Activated CD4-positive, alpha-beta T cell treated with anti-CD3 and anti-CD28 coated beads, Interleukin-2, amount 50 U/mL, for 1 hour (primary cell): Measurements from ENCODE around the gene OR3A3.
"Not testable (repeated sequence)": the region's sequence is repeated elsewhere in the genome, so short reads cannot be mapped to it uniquely, and the experiment has no call there.

Experiments
- DNase-seq: peaks from one replicate; pipeline ENCODE4 v3.0.0-alpha.2; 2020

Gene OR3A3

GRCh38 chr17:3411070-3411469, at the start of gene OR3A3:
TSS of gene OR3A3 (plus strand) at chr17:3411370.
- DNase-seq = no peak

- not testable (repeated sequence) for DNase-seq
Observed at GRCh38 chr17:3371167-3371566, 40.0 kb upstream of the OR3A3 start.

- no peak for DNase-seq
Observed at GRCh38 chr17:3378321-3378720, 32.8 kb upstream of the OR3A3 start.

- no peak for DNase-seq
Observed at GRCh38 chr17:3381957-3382356, 29.2 kb upstream of the OR3A3 start.

GRCh38 chr17:3385869-3386816, 25.0 kb upstream of the OR3A3 start, which contains the start of gene OR3A2:
TSS of gene OR3A2 (minus strand) at chr17:3386308.
- DNase-seq = peak; percentile 26

GRCh38 chr17:3389791-3390190, 21.4 kb upstream of the OR3A3 start:
- no peak for DNase-seq

- DNase-seq = not testable (repeated sequence)
Observed at GRCh38 chr17:3397801-3398200, 13.4 kb upstream of the OR3A3 start.

- DNase-seq = no peak
Observed at GRCh38 chr17:3398310-3398709, 12.9 kb upstream of the OR3A3 start, which contains the start of gene OR1E1. TSS of gene OR1E1 (minus strand) at chr17:3398410. CDS start at chr17:3398410, 0 bp downstream.

GRCh38 chr17:3400055-3400454, 11.1 kb upstream of the OR3A3 start:
- no peak for DNase-seq

GRCh38 chr17:3401786-3402185, 9.4 kb upstream of the OR3A3 start:
- no peak for DNase-seq

- DNase-seq = not testable (repeated sequence)
Observed at GRCh38 chr17:3403856-3404255, 7.3 kb upstream of the OR3A3 start.

- DNase-seq = not testable (repeated sequence)
Observed at GRCh38 chr17:3412216-3412615, 1.0 kb downstream of the OR3A3 start.

- DNase-seq = no peak
Observed at GRCh38 chr17:3415610-3416009, 4.4 kb downstream of the OR3A3 start.

- no peak for DNase-seq
Observed at GRCh38 chr17:3418222-3418621, 7.1 kb downstream of the OR3A3 start.

GRCh38 chr17:3433215-3433614, 22.0 kb downstream of the OR3A3 start:
- not testable (repeated sequence) for DNase-seq

GRCh38 chr17:3433741-3434140, 22.6 kb downstream of the OR3A3 start, which contains the start of gene OR1E2:
TSS of gene OR1E2 (minus strand) at chr17:3433841. CDS start at chr17:3433841, 0 bp downstream.
- no peak for DNase-seq

GRCh38 chr17:3438368-3438767, 27.2 kb downstream of the OR3A3 start:
- DNase-seq = no peak

GRCh38 chr17:3440451-3440850, 29.3 kb downstream of the OR3A3 start:
- no peak for DNase-seq

- DNase-seq = no peak
Observed at GRCh38 chr17:3447625-3448024, 36.5 kb downstream of the OR3A3 start.

GRCh38 chr17:3448059-3448665, 37.0 kb downstream of the OR3A3 start:
- no peak for DNase-seq

GRCh38 chr17:3466355-3466754, 55.2 kb downstream of the OR3A3 start:
- DNase-seq = not testable (repeated sequence)

GRCh38 chr17:3469529-3469928, 58.4 kb downstream of the OR3A3 start:
- no peak for DNase-seq

- no peak for DNase-seq
Observed at GRCh38 chr17:3471599-3471998, 60.4 kb downstream of the OR3A3 start, which contains the start of gene SPATA22. TSS of gene SPATA22 (minus strand) at chr17:3471819. CDS start at chr17:3469325, 2,494 bp downstream.

GRCh38 chr17:3472137-3472536, 61.0 kb downstream of the OR3A3 start:
- no peak for DNase-seq
